Measurements from ENCODE around the gene SCGB3A1. TPM values are rescaled to one million over a fixed set of nuclear protein-coding genes. Genes with fewer than 3 reads are reported as not detected.

Gene SCGB3A1
- total and polyA plus RNA-seq, 12 donors = 1.2 to 10.4 (median 1.6) TPM; not detected in 4

DNA sequence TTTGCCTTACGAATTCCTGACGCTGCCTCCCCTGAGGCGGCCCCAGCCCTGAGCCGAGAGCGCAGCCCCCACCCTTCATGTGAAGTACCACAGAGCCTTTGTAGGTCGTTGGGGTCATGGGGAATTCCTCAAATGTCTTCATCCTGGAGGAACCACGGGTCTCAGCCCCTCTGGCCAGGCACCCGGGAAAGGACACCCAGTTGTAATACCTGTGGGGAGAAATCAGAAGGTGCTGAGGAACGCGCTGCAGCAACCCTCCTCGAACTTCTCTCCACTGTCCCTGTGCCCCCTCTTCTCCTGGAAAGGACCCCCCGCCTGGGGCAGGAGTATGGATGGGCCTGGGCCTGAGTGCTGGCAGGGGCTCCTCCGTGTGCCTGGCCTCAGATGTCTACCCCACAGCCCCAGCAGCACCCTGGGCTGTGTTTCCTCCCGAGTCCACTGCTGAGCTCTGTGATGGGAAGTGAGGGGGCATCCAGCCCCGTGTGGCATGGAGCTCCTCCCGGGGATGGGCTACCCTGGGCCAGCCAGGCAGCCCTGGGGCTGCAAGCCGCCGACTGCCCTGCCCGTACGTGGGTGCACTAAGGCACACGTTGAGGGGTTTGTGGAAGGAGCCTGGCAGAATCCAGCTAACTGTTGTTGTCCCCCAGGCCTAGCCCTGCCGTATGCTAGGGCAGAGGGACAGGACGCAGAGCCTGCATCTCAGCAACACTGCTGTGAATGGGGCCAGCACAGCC, 18.7 kb upstream of the SCGB3A1 start:
- 68 to 80% (median 78%) methylated on average over 11 to 23 of the region's 23 CpGs for WGBS, 4 donors
- Histone ChIP-seq H3K4me3 (no peak overlapping the region), H3K27me3 (no peaks in the 10 kb centered on the region), H3K27ac (no peak overlapping the region), H3K36me3 (replicated peaks in 1 of 2) (no peaks in the 10 kb centered on the region), H3K4me1 (replicated peaks in 1 of 2) (no peaks in the 10 kb centered on the region), H3K9me3 (replicated peaks in 1 of 3) (no peaks in the 10 kb centered on the region)
- TF ChIP-seq, protein P1, sequence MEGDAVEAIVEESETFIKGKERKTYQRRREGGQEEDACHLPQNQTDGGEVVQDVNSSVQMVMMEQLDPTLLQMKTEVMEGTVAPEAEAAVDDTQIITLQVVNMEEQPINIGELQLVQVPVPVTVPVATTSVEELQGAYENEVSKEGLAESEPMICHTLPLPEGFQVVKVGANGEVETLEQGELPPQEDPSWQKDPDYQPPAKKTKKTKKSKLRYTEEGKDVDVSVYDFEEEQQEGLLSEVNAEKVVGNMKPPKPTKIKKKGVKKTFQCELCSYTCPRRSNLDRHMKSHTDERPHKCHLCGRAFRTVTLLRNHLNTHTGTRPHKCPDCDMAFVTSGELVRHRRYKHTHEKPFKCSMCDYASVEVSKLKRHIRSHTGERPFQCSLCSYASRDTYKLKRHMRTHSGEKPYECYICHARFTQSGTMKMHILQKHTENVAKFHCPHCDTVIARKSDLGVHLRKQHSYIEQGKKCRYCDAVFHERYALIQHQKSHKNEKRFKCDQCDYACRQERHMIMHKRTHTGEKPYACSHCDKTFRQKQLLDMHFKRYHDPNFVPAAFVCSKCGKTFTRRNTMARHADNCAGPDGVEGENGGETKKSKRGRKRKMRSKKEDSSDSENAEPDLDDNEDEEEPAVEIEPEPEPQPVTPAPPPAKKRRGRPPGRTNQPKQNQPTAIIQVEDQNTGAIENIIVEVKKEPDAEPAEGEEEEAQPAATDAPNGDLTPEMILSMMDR (IDR thresholded peaks at IDR 0.05) = no peak
- TF ChIP-seq POLR2A (IDR thresholded peaks at IDR 0.05) = no peak
- DNase-seq = no peak
- intact Hi-C loops (cut with DNase I) = loop anchor here in 1 of 2 donors (10.0 kb wide), 1 partner anchor 315 kb away; the partner anchor contains the start of gene MAPK9

DNA sequence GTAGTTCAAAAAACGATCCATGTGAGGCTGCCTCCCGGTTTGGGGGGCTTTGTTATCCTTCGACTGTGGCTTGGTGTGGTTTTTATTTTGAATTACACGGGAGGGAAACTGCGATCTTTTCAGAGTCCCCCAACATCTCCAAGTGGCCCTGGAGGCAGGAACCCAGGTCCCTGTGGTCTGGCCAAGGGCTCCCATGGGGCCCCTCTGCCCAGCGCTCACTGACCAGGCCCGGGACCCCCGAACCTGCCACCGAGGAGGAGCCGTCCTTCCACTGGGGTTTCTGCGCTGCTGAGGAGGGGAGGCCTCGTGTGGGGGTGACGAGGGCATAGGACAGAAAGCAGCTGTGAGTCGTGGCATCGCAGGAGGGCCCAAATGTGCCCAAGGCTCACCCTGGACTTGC, 18.1 kb upstream of the SCGB3A1 start:
- Histone ChIP-seq H3K4me3 (no peak overlapping the region), H3K4me1 (replicated peaks in 1 of 2) (no peaks in the 10 kb centered on the region), H3K27ac (no peak overlapping the region), H3K36me3 (replicated peaks in 1 of 2) (no peaks in the 10 kb centered on the region), H3K27me3 (no peaks in the 10 kb centered on the region), H3K9me3 (replicated peaks in 1 of 3) (no peaks in the 10 kb centered on the region)
- 70 to 87% (median 80%) methylated on average over 5 to 15 of the region's 15 CpGs for WGBS, 4 donors
- TF ChIP-seq, protein P1 (IDR thresholded peaks at IDR 0.05) = no peak
- TF ChIP-seq POLR2A (IDR thresholded peaks at IDR 0.05) = no peak
- no peak for DNase-seq
- intact Hi-C loops (cut with DNase I) = loop anchor here in 1 of 2 donors (10.0 kb wide), 1 partner anchor 315 kb away; the partner anchor contains the start of gene MAPK9

GRCh38 chr5:180608572-180609310, 17.4 kb upstream of the SCGB3A1 start:
- 74 to 83% (median 80%) methylated on average over 14 to 26 of the region's 26 CpGs for WGBS, 4 donors
- TF ChIP-seq, protein P1 (IDR thresholded peaks at IDR 0.05) = no peak
- TF ChIP-seq POLR2A (IDR thresholded peaks at IDR 0.05) = no peak
- Histone ChIP-seq H3K36me3 (replicated peaks in 1 of 2) (no peaks in the 10 kb centered on the region), H3K27ac (no peak overlapping the region), H3K4me3 (no peak overlapping the region), H3K27me3 (no peaks in the 10 kb centered on the region), H3K4me1 (replicated peaks in 1 of 2) (no peaks in the 10 kb centered on the region), H3K9me3 (replicated peaks in 1 of 3) (no peaks in the 10 kb centered on the region)
- DNase-seq = no peak
- intact Hi-C loops (cut with DNase I) = loop anchor here in 1 of 2 donors (10.0 kb wide), 1 partner anchor 314 kb away; the partner anchor contains the start of gene MAPK9

- WGBS, 4 donors = 51 to 63% (median 54%) methylated on average over 17 to 18 of the region's 18 CpGs
- intact Hi-C loops (cut with DNase I) = loop anchor here in 1 of 2 donors (10.0 kb wide), 1 partner anchor 313 kb away; the partner anchor contains the start of gene MAPK9
- DNase-seq = peak in 2 of 7 donors; percentile 32 to 43
- Histone ChIP-seq H3K27ac (no peak overlapping the region), H3K4me3 (no peak overlapping the region), H3K27me3 (no peaks in the 10 kb centered on the region), H3K9me3 (replicated peaks in 1 of 3) (no peaks in the 10 kb centered on the region), H3K4me1 (replicated peaks in 1 of 2) (no peaks in the 10 kb centered on the region), H3K36me3 (replicated peaks in 1 of 2) (no peaks in the 10 kb centered on the region)
- no peak for TF ChIP-seq POLR2A (IDR thresholded peaks at IDR 0.05)
These were observed 16.7 kb upstream of the SCGB3A1 start for GRCh38 chr5:180607861-180608571.
